Measurements from ENCODE around the gene C7. TPM values are rescaled to one million over a fixed set of nuclear protein-coding genes. Genes with fewer than 3 reads are reported as not detected.
"Not testable (repeated sequence)": the region's sequence is repeated elsewhere in the genome, so short reads cannot be mapped to it uniquely, and the experiment has no call there.

C7 gene
- polyA plus RNA-seq, 1 experiment, result 0.28 TPM

DNA sequence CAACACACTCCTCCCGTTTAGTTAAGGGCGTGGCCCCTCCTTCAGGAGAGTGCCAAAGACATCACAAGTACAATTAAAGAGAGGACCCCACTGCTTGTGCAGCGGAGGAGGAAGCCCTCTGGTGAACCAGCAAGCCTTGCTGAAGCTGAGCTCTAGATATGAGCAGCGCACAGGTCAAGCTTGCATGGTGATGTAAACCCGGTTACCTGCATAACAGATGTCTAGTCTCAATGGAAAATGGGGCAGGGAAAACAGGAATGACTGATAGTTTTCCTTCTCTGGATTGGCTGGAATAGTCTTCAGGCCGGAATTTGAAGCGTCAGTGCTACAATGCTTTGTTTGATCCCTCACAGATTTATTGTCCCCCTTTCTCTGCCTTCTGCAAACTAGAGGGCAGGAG, 95.6 kb downstream of the C7 start:
- H3K27me3 ChIP-seq (ENCODE audit: control insufficient read depth, insufficient read depth, low read length), result no peaks in the 10 kb centered on the region
- no peak for DNase-seq (ENCODE audit: low read depth)
- CTCF ChIA-PET, result no interaction called here
- no peak overlapping the region for H3K4me3 ChIP-seq (ENCODE audit: low read depth, low read length)
- H3K36me3 ChIP-seq (ENCODE audit: control insufficient read depth, insufficient read depth, low read length), result no peaks in the 10 kb centered on the region
- POLR2A ChIA-PET, result no interaction called here
- no peak for TF ChIP-seq CTCF (IDR thresholded peaks at IDR 0.05; ENCODE audit: insufficient read depth, low read depth, low read length)

GRCh38 chr5:41009232-41009631, 99.9 kb downstream of the C7 start:
- no peaks in the 10 kb centered on the region for H3K27me3 ChIP-seq (ENCODE audit: control insufficient read depth, insufficient read depth, low read length)
- H3K36me3 ChIP-seq (ENCODE audit: control insufficient read depth, insufficient read depth, low read length), result no peaks in the 10 kb centered on the region
- ChIA-PET POLR2A (no interaction called here), CTCF (no interaction called here)
- no peak overlapping the region for H3K4me3 ChIP-seq (ENCODE audit: low read depth, low read length)
- DNase-seq (ENCODE audit: low read depth), result no peak
- TF ChIP-seq CTCF (IDR thresholded peaks at IDR 0.05; ENCODE audit: insufficient read depth, low read depth, low read length), result no peak

- H3K4me3 ChIP-seq (ENCODE audit: low read depth, low read length), result no peak overlapping the region
- POLR2A ChIA-PET, result no interaction called here
- TF ChIP-seq CTCF (IDR thresholded peaks at IDR 0.05; ENCODE audit: insufficient read depth, low read depth, low read length), result no peak
- DNase-seq (ENCODE audit: low read depth), result no peak
- CTCF ChIA-PET, result no interaction called here
- no peaks in the 10 kb centered on the region for H3K27me3 ChIP-seq (ENCODE audit: control insufficient read depth, insufficient read depth, low read length)
- H3K36me3 ChIP-seq (ENCODE audit: control insufficient read depth, insufficient read depth, low read length), result no peaks in the 10 kb centered on the region
Observed at GRCh38 chr5:41010572-41010971, 101.3 kb downstream of the C7 start.

GRCh38 chr5:41012318-41012717, 103.0 kb downstream of the C7 start:
- no peaks in the 10 kb centered on the region for H3K36me3 ChIP-seq (ENCODE audit: control insufficient read depth, insufficient read depth, low read length)
- CTCF ChIA-PET, result interaction anchor here (1.0 kb wide), 1 partner anchor 20 kb away, joined by 3 read pairs; no protein-coding TSS in a partner anchor
- no peak for DNase-seq (ENCODE audit: low read depth)
- TF ChIP-seq CTCF (IDR thresholded peaks at IDR 0.05; ENCODE audit: insufficient read depth, low read depth, low read length), result no peak
- no peak overlapping the region for H3K4me3 ChIP-seq (ENCODE audit: low read depth, low read length)
- POLR2A ChIA-PET, result no interaction called here
- H3K27me3 ChIP-seq (ENCODE audit: control insufficient read depth, insufficient read depth, low read length), result no peaks in the 10 kb centered on the region

DNA sequence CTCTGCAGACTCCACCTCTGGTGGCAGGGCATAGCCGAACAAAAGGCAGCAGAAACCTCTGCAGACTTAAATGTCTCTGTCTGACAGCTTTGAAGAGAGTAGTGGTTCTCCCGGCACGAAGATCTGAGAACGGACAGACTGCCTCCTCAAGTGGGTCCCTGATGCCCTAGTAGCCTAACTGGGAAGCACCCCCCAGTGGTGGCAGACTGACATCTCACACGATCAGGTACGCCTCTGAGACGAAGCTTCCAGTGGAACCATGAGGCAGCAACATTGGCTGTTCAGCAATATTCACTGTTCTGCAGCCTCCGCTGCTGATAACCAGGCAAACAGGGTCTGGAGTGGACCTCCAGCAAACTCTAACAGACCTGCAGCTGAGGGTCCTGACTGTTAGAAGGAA, 113.3 kb downstream of the C7 start:
- H3K4me3 ChIP-seq (ENCODE audit: low read depth, low read length); H3K36me3 ChIP-seq (ENCODE audit: control insufficient read depth, insufficient read depth, low read length); POLR2A ChIA-PET; H3K27me3 ChIP-seq (ENCODE audit: control insufficient read depth, insufficient read depth, low read length); DNase-seq (ENCODE audit: low read depth); CTCF ChIA-PET: not testable (repeated sequence)

Small RNA genes lying within 50 kb of the gene (small RNA-seq; reads per million reads assigned to genes)
- gene AC114967.1 (ENCODE audit: insufficient read length, low read depth, low replicate concordance) (not detected), gene RNU7-161P (ENCODE audit: insufficient read length, low read depth, low replicate concordance) (not detected)

Other genes starting within 250 kb of the C7 start
- gene PTGER4, start 229.6 kb upstream of the C7 start, polyA plus RNA-seq (2011; rRNA removed), result 0.28 and 0.44 TPM in 2 replicates
- gene TTC33, start 153.5 kb upstream of the C7 start, polyA plus RNA-seq (2011; rRNA removed), result 2.8 and 7.4 TPM in 2 replicates
- 28.9 and 59.8 TPM in 2 replicates for gene PRKAA1, start 111.1 kb upstream of the C7 start, polyA plus RNA-seq (2011; rRNA removed)
- 1,752 and 4,569 TPM in 2 replicates for gene RPL37, start 74.3 kb upstream of the C7 start, polyA plus RNA-seq (2011; rRNA removed)
- gene CARD6, start 68.1 kb upstream of the C7 start, polyA plus RNA-seq (2011; rRNA removed), result 0.63 and 0.77 TPM in 2 replicates
- gene MROH2B, start 161.8 kb downstream of the C7 start, polyA plus RNA-seq (2011; rRNA removed), result not detected in 2 replicates